Stimulated activated CD8-positive, alpha-beta memory T cell treated with anti-CD3 and anti-CD28 coated beads, Interleukin-15, amount 100 ng/mL, for 1 hour (primary cell): ENCODE results near the gene CGN.

Experiments used
- DNase-seq: peaks from one replicate; pipeline ENCODE4 v3.0.0-alpha.2; 2020; ENCODE audit warnings: low read depth

The CGN gene

DNA sequence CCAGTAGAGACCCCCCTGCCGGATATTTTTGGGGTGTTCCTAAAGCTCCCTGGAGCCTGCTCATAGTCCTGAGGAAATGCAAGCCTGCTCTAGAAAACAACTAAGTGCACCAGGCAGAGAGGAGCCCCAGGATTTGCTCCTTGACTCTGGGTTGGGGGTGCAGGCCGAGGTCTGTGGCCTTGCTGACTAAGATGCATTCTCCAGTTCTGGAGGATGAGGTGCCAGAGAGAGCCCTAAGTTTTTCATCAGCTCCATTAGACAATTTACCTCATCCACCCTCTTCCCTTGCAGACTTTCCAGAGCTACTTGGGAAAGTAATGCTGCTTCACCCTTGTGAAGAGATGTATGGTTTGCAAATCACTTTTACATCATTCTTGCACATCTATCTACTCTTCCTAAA lies 38.0 kb downstream of the CGN start:
- no peak for DNase-seq

DNA sequence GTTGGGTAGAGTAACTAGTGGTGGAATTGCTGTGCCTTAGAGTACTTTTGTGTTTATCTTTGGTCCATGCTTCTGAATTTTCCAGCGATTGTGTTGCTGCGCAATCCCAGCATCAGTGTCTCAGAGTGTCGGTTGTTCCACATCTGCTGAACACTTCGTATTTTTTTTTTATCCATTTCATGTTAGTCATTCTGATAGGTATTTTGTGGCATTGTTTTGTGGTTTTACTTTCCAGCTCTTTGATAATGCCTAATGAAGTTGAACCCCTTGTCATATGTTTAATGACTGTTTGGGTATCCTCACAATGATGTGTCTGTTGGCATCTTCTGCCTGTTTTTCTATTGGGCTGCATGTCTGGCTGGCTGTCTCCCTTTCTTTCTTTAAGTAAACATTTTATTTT lies 42.5 kb downstream of the CGN start:
- no peak for DNase-seq

DNA sequence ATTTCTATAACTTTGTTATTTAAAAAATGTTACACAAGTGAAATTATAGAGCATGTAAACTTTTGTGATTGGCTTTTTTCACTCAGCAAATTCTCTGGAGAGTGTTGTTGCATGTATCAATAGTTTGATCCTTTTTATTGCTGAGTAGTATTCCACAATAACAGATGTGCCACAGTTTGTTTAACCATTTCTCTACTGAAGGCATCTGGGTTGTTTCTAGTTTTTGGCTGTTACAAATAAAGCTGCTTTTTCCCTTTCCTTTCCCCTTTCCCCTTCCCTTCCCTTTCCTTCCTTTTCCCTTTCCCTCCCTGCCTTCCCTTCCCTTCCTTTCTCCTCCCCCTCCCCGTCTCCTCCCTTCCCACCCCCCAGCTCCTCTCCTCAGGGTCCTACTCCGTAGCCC lies 44.9 kb downstream of the CGN start:
- DNase-seq: no peak

DNA sequence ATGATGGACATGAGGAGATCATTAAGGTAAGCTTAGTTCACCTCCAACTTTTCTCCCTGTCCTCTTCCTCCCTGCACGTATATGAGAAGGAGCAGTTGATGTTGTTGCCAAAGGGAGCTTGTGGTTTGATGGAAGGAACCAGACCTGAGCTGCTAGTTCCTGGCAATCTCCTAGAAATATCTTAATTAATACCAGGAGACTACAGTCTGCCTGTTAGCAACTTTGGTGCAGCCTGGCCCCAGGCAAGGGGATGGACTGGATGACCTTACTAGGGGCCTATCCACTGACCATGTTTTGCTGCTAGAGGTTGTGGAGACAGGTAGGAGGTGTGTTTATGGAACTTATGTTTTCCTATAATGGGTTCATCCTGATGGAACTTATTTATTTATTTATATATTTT lies 51.5 kb downstream of the CGN start:
- no peak for DNase-seq

DNA sequence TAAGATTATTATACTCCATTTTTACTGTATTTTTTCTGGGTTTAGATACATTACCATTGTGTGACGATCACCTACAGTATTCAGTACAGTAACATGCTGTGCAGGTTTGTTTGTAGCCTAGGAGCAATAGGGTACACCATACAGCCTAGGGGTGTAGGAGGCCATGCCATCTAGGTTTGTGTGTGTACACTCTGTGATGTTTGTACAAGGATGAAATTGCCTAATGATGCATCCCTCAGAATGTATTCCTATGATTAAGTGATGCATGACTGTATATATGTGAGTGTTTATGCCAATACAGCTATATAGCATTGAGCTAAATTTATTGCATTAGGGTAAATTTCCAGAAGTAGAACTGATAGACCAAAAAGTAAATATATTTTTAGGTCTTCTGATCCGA lies 52.2 kb downstream of the CGN start:
- DNase-seq: no peak

DNA sequence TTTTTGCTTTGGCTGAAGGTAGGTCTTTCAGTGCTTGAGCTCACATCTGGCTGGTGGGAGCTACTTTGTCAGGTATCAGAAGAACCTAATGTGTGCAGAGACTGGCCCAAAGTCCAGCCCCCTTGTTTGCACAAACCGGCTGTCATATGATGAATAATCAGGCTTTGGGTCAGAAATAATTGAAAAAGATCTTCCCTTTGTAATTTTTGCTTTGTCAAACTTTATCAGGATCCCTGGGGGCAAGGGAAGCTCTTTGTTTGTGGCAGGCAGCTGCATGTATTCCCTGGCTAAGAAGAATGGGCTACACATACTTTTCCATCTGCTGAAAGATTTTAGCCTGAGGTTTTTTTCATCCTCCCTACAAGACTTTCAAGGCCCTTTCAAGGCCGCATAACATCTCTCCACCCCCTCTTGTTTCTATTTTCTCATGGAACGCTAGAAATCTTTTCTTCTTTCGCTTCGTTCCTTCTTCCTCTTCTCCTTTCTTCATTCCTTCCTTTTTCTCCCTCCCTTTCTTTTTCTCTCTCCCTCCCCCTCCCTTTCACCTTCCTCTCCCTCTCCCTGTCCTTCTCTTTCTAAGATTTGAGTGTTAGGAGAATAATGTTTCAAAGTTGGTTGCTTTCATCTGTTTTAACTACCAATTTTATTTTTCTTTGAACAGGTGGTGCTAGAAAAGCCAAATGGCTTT lies 54.5 kb downstream of the CGN start:
- DNase-seq: no peak

DNA sequence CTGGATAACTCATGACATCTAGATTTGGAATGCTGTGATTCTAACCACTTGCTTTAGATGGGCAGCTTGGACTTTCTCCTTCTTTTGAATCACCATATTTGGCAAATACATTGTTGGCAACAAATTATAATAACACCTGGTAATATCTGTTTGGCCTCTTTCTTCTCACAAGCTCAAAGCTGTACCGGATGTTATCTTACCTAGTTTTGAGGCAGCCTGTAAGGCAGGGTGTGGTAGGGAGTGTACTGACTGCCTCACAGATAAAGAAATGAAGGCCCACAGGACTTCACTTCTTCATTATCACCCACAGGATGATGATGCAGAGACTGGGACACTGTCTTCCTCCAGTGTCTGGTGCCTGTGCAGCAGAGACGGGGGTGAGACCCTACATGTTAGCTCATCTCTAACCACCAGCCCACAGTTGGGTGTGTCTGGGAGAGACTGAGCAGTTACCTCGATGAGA lies 57.5 kb downstream of the CGN start:
- no peak for DNase-seq

DNA sequence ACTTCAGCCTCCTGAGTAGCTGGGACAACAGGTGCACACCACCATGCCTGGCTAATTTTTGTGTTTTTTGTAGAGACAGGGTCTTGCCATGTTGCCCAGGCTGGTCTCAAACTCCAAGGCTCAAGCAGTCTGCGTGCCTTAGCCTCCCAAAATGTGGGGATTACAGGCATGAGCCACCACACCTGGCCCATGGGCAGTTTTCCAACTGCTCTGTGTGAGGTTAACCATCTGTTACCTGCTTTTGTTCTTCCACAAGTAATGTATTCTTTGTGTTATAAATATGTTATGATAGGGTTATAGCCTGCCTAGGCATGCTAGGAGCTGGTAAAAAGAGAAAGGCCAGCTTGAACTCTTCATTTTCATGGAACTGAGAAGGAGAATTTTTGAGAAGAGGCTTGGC lies 59.6 kb downstream of the CGN start:
- no peak for DNase-seq

DNA sequence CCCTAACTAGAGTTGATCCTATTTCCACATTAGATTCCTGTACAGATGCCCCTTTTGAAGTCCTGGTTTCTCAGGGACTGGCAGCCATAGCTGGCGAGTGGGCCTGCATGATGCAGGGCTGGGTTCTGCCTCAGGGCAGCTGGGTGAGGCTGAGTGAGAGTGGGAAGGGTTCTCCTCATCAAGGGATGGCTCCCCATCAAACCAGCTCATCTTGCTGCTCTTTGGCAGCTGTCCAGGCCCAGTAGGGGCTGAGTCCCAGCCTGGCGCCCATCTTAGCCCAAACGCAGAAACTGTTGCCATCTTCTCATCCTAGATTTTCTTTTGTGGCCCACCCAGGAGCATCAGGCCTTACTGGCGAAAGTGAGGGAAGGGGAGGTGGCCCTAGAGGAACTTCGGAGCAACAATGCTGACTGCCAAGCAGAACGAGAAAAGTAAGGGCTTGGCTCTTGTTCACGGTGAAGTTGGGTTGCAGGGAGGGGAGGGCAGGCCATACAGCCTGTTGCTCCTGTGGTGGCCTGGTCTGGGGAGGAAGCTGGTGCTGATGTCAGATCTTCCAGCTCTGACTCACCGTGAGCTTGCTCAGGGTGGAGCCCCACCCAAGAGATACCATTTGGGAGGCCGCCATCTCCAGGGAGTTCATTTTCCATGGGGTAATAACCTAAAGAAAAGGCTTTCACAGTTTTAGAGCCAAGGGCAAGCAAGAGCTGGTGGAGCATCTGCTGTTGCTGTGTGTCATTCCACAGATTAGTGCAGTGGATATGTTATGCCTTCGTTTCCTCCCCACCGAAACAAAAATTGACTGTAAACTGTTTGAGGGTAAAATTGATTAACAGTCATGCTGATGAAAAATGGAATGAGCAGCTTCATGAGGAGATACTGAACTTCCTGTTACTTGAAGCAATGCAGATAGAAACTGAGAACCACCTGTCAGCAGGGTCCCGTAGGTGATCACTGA lies 63.7 kb downstream of the CGN start:
- DNase-seq: no peak

DNA sequence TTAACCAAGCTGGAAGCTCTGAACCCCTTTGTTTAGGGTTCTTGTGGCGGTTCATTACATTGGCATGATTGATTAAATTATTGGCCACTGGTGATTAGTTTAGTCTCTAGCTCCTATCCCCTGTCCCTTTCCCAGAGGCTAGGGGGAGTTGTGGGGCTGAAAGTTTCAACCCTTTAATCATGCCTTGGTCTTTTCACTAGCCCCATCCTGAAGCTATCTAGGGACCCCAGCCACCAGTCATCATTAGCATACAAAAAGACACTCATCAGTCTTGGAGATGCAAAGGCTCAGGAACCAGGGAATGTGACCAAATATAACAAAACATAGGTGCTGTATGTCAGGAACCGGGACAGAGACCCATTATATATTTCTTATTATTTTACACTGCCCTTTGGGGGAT lies 66.0 kb downstream of the CGN start:
- DNase-seq: no peak

DNA sequence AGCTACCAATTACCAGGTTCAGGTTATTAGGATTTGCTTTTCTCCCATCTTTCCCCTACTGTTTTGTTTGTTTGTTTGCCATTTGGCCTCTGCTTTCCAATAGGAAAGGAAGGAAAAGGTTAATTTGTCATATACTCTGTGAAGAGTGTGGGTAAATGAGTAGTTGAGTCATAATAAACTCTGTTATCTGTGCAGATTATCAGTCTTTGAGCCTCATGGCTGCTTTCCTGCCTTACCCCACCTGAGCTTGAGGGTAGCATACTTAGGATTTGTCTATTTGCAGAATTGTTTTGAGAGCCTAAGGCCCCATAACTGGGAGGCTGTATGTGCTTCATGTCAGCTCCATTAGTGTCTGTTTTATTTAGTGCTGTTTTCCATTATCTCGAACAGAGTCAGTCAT lies 67.8 kb downstream of the CGN start:
- no peak for DNase-seq

DNA sequence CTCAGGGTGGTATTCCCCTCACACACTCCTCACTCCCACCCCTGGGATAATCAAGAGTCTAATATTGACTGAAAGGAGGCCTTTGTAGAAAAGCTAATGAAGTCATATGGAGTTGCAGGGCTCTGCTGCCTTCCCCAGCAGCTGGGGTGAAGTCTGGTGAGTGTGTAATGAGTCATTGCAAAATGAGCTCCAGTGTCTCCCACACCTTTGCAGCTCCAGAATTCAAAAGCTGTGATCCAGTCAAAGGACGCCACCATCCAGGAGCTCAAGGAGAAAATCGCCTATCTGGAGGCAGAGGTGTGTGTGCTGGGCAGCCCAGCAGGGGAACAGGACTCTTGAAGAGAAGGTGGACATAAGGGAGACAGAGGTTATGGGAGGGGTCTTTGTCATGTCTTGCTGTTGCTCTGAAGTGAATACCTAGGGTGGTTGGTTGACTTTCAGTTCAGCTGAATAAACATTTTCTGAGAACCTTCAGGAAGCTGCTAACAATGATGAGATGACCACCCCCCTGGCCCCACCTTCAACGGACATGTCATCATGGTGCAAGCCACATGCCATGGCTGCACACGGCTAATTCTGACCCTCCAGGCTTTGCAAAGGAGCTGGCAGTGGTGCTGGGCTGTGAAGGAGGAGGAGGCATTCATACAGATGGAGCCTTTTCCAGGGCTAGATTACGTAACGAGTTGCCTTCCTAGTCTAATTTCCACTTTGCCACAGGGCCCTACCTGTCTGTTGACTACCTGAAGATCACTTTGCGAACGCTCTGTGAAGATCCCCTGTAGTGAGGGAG lies 68.4 kb downstream of the CGN start:
- no peak for DNase-seq

DNA sequence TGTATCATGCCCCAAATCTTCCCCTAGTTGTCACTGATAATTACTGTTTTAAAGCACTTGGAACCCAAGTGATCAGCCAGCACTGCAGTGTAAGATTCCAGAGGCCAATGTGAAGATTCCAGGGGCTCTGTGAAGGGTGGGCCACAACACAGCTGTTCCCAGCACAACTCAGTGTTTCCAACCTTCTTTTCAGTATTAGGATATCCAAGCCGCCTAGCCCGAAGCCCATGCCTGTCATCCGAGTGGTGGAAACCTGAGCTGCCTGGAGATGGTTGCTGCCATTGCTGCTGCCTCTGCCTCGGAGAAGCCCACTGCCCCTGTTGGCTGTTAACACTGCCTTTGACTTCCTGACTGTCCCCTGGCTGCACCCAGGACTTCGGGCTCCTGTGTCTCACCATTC lies 70.3 kb downstream of the CGN start:
- DNase-seq: no peak

DNA sequence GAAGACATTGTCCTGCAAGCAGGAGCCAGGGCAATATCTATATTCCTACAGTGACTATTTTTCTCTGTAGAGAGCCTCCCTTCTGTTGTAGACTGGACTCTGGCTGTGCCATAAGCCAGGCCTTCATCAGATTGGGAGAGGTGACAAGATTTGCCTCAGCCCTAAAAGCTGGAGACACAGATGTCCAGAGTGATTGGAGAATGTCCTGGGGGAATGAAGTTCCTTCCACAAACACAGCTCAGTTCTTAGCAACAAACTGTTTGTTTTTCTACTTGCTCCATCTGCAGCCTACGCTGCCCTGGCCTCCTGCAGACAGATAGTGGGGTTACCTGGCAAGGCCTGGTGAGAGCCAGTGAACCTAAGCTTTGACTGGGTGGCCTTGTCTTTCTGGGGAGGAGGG lies 70.7 kb downstream of the CGN start:
- DNase-seq: no peak

DNA sequence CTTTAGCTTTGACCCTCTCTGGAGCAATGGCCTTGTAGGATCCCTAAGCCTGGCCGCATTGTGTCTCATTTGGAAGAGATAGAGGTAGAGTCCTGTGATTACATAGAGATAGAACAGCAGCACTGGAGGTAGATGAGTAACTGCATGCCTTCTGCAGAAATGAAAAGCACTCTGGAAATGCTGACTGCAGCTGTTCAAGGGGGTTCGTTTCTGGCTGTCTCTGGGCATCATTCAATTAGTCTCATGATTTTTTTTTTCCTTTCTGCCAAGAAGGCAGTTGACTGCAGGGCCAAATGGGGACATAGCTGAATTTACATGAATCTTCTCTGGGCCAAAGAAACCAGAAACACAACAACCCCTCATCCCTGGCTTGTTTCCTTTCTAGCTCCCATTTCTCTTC lies 72.6 kb downstream of the CGN start:
- DNase-seq: no peak

DNA sequence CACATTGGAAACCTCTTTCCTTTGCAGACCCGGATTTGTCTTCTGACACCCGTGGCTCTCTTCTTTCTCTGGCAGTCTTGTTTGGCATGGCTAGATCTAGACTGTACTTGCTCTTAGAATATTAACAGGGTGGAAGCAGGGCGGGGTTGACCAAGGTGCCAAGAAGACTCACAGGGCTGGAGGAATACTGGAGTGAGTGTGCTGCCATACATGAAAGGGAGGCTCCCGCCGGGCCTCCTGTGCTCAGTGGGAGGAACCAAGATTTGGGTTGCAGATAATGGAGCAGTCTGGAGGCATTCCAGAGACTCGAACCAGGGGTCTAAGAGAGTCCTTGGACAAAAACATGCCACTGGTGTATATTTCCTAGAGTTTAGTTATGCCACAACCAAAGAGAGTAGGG lies 73.1 kb downstream of the CGN start:
- DNase-seq: no peak

DNA sequence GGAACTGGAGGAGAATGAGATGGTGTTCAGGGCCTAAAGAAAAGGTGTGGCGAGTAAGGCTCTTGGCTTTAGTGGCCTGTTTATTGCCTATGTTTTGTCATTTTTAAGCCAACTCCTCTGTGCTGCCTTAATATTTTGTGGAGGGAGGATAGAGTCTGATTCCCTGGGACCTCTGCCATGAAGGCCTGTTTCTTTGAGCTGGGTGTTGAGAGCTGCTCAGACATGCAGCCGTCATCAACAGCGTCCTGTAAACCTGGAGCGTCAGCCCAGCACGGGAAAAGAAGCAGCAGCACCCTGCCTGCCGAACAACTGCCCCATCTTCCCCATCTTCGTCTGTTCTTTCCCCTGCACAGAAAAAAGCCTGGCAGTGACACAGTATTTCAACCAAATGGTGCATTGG lies 73.6 kb downstream of the CGN start:
- DNase-seq: no peak

DNA sequence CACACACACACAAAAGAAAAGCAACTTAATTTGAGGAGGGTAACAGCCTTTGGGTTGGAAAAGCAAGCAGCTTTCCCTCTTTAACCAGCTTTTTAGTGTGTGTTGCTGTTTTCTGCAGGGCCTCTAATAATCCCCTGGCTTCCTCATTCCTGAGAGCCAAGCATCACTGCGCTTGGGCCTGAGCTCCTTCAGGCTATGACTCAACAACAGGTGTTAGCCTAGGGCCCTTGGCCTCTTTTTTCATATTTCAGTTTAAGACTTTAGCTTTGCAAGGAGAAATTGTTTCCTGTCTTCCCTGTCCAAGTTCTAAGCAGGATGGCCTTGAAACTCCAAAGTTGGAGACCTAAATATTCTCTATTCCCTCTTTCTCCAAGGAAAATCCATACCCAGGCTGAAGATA lies 74.4 kb downstream of the CGN start:
- DNase-seq: no peak
